IMR-90 (cell line): ENCODE results near the gene ADCK1.
"Not testable (repeated sequence)": the region's sequence is repeated elsewhere in the genome, so short reads cannot be mapped to it uniquely, and the experiment has no call there.

Source experiments
- BHLHE40 ChIP-seq: fragments of 150-350 bp; IDR thresholded peaks from 2 replicates; pipeline ENCODE4 v1.6.1; 2016; ENCODE audit warnings: mild to moderate bottlenecking, low read depth, low read length
- MAZ ChIP-seq: IDR thresholded peaks from 2 replicates; pipeline ENCODE4 v1.6.1; 2012; ENCODE audit warnings: low read depth, mild to moderate bottlenecking, low read length, improper control_type of control experiment, moderate library complexity, borderline replicate concordance
- MXI1 ChIP-seq: IDR thresholded peaks from 2 replicates; pipeline ENCODE4 v1.6.1; 2012; ENCODE audit warnings: low read depth, mild to moderate bottlenecking, low read length, moderate library complexity, borderline replicate concordance
- NFE2L2 ChIP-seq: fragments of 150-350 bp; IDR thresholded peaks from 2 replicates; pipeline ENCODE4 v1.6.1; 2016; ENCODE audit warnings: low read depth, mild to moderate bottlenecking, low read length
- POLR2A ChIP-seq: IDR thresholded peaks from 2 replicates; pipeline ENCODE4 v1.6.1; 2012; ENCODE audit warnings: mild to moderate bottlenecking, low read depth, low read length
- RAD21 ChIP-seq: IDR thresholded peaks from 2 replicates; pipeline ENCODE4 v1.6.1; 2012; ENCODE audit warnings: low read length, improper control_type of control experiment
- RFX5 ChIP-seq: IDR thresholded peaks from 2 replicates; pipeline ENCODE4 v1.8.0; 2012; ENCODE audit warnings: low read depth, mild to moderate bottlenecking, low read length, moderate library complexity
- SMC3 ChIP-seq: fragments of 150-350 bp; IDR thresholded peaks from 2 replicates; pipeline ENCODE4 v1.6.1; 2016; ENCODE audit warnings: low read depth, mild to moderate bottlenecking, antibody characterized with exemption, low read length, moderate library complexity
- TF ChIP-seq, protein P1 (sequence below): conservative IDR thresholded peaks from 2 replicates; pipeline ENCODE4 v1.5.1; 2012; ENCODE audit warnings: mild to moderate bottlenecking, low read depth, low read length, improper control_type of control experiment
- TF ChIP-seq, protein P2 (sequence below): fragments of 150-350 bp; IDR thresholded peaks from 2 replicates; pipeline ENCODE4 v1.6.1; 2017; ENCODE audit warnings: mild to moderate bottlenecking, antibody characterized with exemption, low read length, low read depth

DNA sequence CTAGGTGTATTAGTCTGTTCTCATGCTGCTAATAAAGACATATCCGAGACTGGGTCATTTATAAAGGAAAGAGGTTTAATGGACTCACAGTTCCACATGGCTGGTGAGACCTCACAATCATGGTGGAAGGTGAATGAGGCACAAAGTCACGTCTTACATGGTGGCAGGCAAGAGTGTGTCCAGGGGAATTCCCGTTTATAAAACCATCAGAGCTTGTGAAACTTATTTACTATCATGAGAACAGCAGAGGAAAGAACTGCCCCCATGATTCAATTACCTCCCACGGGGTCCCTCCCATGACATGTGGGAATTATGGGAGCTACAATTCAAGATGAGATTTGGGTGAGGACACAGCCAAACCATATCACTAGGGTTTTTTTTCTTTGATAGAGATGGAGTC is 25.9 kb upstream of the ADCK1 start:
- not testable (repeated sequence) for TF ChIP-seq POLR2A, BHLHE40, MAZ, RAD21, RFX5, MXI1, SMC3, NFE2L2
- TF ChIP-seq, protein P1, sequence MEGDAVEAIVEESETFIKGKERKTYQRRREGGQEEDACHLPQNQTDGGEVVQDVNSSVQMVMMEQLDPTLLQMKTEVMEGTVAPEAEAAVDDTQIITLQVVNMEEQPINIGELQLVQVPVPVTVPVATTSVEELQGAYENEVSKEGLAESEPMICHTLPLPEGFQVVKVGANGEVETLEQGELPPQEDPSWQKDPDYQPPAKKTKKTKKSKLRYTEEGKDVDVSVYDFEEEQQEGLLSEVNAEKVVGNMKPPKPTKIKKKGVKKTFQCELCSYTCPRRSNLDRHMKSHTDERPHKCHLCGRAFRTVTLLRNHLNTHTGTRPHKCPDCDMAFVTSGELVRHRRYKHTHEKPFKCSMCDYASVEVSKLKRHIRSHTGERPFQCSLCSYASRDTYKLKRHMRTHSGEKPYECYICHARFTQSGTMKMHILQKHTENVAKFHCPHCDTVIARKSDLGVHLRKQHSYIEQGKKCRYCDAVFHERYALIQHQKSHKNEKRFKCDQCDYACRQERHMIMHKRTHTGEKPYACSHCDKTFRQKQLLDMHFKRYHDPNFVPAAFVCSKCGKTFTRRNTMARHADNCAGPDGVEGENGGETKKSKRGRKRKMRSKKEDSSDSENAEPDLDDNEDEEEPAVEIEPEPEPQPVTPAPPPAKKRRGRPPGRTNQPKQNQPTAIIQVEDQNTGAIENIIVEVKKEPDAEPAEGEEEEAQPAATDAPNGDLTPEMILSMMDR, result not testable (repeated sequence)
- TF ChIP-seq, protein P2, sequence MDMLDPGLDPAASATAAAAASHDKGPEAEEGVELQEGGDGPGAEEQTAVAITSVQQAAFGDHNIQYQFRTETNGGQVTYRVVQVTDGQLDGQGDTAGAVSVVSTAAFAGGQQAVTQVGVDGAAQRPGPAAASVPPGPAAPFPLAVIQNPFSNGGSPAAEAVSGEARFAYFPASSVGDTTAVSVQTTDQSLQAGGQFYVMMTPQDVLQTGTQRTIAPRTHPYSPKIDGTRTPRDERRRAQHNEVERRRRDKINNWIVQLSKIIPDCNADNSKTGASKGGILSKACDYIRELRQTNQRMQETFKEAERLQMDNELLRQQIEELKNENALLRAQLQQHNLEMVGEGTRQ, result not testable (repeated sequence)
